Measurements from ENCODE around the gene EMP2. TPM values are rescaled to one million over a fixed set of nuclear protein-coding genes. Genes with fewer than 3 reads are reported as not detected.

EMP2 gene
- total RNA-seq, 1 donor from 2014 or later = not detected

DNA sequence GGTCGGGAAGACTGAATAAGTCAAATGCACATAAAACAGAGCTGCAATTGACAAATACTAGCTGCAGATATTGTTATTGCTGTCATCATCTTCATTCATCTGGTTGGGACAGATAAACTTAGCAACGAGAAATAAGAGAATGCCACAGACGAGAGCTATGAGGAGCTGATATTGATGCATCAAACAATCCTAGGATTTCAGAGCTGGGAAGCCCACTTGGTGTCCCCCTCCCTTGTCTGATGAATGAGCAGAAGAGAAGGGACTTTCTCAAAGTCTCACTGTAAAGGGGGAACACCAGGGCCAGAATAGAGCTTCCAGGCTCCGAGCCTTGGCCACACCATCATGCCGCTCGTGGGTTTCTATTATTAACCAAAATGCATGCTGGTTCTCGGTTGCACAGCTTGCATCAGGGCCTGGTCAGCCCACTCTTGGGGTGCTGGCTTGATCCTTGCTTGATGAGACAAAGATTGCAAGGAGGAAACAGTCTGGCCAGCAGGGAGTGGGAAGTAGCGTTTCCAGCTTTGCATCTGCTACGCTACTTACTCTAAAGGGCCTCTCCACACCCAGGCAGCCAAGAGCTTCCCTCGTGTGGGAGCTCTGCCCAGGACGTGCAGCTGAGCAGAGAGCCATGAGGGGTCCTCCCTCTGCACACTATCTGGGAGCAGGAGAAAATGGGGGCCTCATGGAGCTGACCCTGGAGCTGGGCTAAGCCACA, 28.4 kb upstream of the EMP2 start:
- ATAC-seq (ENCODE audit: low read depth) = no peak
- peaks cover 17% of the 10 kb centered on the region for H3K4me1 Mint-ChIP-seq
- intact Hi-C loops (cut with micrococcal nuclease) = no loop called here
- peaks cover 10% of the 10 kb centered on the region for H3K27me3 Mint-ChIP-seq
- DNase-seq = no peak
- H3K36me3 Mint-ChIP-seq (ENCODE audit: low read depth) = no peaks in the 10 kb centered on the region
- no peak overlapping the region for H3K27ac Mint-ChIP-seq
- ChIA-PET POLR2A (no interaction called here), CTCF (no interaction called here)
- TF ChIP-seq, protein P1, sequence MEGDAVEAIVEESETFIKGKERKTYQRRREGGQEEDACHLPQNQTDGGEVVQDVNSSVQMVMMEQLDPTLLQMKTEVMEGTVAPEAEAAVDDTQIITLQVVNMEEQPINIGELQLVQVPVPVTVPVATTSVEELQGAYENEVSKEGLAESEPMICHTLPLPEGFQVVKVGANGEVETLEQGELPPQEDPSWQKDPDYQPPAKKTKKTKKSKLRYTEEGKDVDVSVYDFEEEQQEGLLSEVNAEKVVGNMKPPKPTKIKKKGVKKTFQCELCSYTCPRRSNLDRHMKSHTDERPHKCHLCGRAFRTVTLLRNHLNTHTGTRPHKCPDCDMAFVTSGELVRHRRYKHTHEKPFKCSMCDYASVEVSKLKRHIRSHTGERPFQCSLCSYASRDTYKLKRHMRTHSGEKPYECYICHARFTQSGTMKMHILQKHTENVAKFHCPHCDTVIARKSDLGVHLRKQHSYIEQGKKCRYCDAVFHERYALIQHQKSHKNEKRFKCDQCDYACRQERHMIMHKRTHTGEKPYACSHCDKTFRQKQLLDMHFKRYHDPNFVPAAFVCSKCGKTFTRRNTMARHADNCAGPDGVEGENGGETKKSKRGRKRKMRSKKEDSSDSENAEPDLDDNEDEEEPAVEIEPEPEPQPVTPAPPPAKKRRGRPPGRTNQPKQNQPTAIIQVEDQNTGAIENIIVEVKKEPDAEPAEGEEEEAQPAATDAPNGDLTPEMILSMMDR (IDR thresholded peaks at IDR 0.05) = no peak
- no peak overlapping the region for H3K4me3 Mint-ChIP-seq
- H3K9me3 Mint-ChIP-seq = no peaks in the 10 kb centered on the region

DNA sequence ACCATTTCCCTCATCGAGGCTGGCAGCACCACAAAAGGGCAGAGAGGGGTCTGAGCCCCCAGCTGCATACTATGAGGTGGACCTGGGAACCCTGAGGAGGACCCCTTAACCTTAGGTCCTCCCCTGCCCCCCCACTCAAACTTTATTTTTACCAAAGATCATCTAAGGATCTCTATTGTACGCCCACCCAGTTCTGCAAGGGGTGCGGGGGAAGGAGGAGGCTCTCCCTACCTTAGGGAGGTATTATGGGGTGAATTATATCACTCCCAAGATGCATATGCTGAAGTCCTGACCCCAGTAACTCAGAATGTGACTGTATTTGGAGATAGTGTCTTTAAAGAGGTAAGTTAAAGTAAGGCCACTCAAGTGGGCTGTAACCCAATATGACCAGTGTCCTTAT, 26.8 kb upstream of the EMP2 start:
- ChIA-PET CTCF (no interaction called here), POLR2A (no interaction called here)
- no peaks in the 10 kb centered on the region for H3K36me3 Mint-ChIP-seq (ENCODE audit: low read depth)
- peaks cover 10% of the 10 kb centered on the region for H3K27me3 Mint-ChIP-seq
- peaks cover 7% of the 10 kb centered on the region for H3K4me1 Mint-ChIP-seq
- no peaks in the 10 kb centered on the region for H3K9me3 Mint-ChIP-seq
- intact Hi-C loops (cut with micrococcal nuclease) = no loop called here
- no peak overlapping the region for H3K27ac Mint-ChIP-seq
- H3K4me3 Mint-ChIP-seq = no peak overlapping the region
- DNase-seq (no peak), ATAC-seq (ENCODE audit: low read depth) (no peak)
- TF ChIP-seq, protein P1 (IDR thresholded peaks at IDR 0.05) = no peak

DNA sequence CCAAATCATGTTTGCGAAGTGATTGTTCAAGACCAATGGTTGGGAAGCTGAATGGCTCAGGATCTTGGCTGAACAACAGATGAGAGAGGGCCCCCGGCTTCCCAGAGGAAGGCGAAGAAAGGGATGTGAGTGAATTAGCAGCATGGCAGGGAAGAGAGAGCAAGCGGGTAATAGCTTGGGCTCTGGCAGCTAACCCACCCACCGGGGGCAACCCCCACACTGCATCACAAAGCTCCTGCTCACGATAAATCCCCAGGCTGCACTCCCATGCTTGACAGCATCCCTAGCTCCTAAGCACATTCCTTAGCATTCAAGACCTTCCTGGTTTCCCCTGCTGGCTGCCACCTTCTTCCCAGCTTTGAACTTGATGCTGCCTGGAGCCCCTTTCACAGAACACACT, 26.2 kb upstream of the EMP2 start:
- no peak for ATAC-seq (ENCODE audit: low read depth)
- DNase-seq = no peak
- POLR2A ChIA-PET = no interaction called here
- peaks cover 3% of the 10 kb centered on the region for H3K4me1 Mint-ChIP-seq
- no peak overlapping the region for H3K4me3 Mint-ChIP-seq
- no peaks in the 10 kb centered on the region for H3K36me3 Mint-ChIP-seq (ENCODE audit: low read depth)
- CTCF ChIA-PET = no interaction called here
- H3K27ac Mint-ChIP-seq = no peak overlapping the region
- peaks cover 10% of the 10 kb centered on the region for H3K27me3 Mint-ChIP-seq
- intact Hi-C loops (cut with micrococcal nuclease) = no loop called here
- TF ChIP-seq, protein P1 (IDR thresholded peaks at IDR 0.05) = no peak
- no peaks in the 10 kb centered on the region for H3K9me3 Mint-ChIP-seq

DNA sequence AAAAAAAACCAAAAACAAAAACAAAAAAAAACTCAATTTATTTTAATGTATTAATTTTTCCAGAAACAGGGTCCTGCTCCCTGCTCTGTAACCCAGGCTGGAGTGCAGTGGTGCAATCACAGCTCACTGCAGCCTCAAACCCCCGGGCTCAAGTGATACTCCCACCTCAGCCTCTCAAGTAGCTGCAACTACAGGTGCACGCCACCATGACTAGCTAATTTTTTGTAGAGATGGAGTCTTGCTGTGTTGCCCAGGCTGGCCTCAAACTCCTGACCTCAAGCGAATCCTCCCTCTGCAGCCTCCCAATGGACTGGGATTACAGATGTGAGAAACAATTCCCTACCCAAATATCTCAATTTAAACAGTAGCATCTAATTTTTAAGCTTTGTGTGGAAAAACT, 25.2 kb upstream of the EMP2 start:
- H3K36me3 Mint-ChIP-seq (ENCODE audit: low read depth) = no peaks in the 10 kb centered on the region
- H3K4me1 Mint-ChIP-seq = no peaks in the 10 kb centered on the region
- peaks cover 10% of the 10 kb centered on the region for H3K27me3 Mint-ChIP-seq
- TF ChIP-seq, protein P1 (IDR thresholded peaks at IDR 0.05) = no peak
- ATAC-seq (ENCODE audit: low read depth) (no peak), DNase-seq (no peak)
- no peaks in the 10 kb centered on the region for H3K9me3 Mint-ChIP-seq
- intact Hi-C loops (cut with micrococcal nuclease) = no loop called here
- ChIA-PET POLR2A (no interaction called here), CTCF (no interaction called here)
- H3K4me3 Mint-ChIP-seq = no peak overlapping the region
- no peak overlapping the region for H3K27ac Mint-ChIP-seq

DNA sequence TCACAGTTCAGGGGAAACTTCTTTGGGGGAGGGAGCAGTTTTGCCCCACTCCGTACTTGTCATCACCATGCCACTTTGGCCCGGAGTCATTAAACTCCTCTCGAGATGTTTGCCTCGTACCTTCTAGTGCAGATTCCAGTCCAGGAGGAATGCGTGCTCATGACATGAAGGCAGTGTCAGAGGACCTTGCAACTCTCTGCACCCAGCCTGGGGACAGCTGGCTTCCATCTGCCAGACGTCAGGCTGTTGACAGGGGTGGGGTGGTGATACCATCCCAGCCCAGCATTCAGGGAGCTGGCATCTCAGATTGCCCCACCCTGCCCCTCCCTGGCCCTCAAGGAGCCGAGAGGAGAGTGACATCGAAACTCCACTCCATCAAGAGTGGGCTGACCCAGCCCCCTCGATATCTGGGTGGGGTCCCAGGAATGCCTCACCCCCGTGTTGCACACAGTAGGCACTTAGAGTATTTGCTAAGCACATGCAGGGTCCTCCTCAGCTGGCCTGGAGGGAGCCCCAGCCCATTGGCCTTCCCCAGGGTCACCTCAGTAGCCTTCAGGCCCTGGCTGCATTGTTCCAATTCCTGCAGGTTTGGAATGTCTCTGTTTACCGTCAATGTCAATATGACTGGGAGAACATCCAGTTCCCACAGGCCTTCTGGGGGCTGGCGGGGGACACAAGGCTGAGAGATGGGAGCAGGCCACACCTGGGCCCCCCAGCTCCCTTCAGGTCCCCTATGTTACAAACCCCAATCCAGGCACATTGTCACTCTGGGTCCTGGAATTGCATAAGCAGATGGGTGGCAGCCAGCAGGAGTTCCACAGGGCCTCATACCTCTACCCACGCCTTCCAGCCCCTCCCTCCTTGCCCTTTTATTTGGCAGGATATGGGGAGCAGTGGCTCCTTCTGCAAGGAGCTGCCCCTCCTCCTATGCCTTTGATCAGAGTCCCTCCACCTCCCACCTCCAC, 21.3 kb upstream of the EMP2 start:
- Mint-ChIP-seq H3K36me3 (ENCODE audit: low read depth) (no peaks in the 10 kb centered on the region), H3K27ac (no peak overlapping the region), H3K4me1 (peaks cover 28% of the 10 kb centered on the region), H3K27me3 (peaks cover 16% of the 10 kb centered on the region), H3K4me3 (no peak overlapping the region), H3K9me3 (peaks cover 4% of the 10 kb centered on the region)
- ChIA-PET CTCF (interaction anchor here (1.8 kb wide), 1 partner anchor 87 kb away, joined by 3 read pairs; no protein-coding TSS in a partner anchor), POLR2A (no interaction called here)
- intact Hi-C loops (cut with micrococcal nuclease) = no loop called here
- ATAC-seq (ENCODE audit: low read depth) (no peak), DNase-seq (no peak)
- TF ChIP-seq, protein P1 (IDR thresholded peaks at IDR 0.05) = no peak
